ENCODE measurements around the gene TMEM187.

- TF ChIP-seq EZH2 (IDR thresholded peaks at IDR 0.05; ENCODE audit: borderline replicate concordance) (no peak), EZH2phosphoT487 (IDR thresholded peaks at IDR 0.05; ENCODE audit: low read depth, severe bottlenecking, unreplicated experiment) (no peak)
- TF ChIP-seq, protein P1, sequence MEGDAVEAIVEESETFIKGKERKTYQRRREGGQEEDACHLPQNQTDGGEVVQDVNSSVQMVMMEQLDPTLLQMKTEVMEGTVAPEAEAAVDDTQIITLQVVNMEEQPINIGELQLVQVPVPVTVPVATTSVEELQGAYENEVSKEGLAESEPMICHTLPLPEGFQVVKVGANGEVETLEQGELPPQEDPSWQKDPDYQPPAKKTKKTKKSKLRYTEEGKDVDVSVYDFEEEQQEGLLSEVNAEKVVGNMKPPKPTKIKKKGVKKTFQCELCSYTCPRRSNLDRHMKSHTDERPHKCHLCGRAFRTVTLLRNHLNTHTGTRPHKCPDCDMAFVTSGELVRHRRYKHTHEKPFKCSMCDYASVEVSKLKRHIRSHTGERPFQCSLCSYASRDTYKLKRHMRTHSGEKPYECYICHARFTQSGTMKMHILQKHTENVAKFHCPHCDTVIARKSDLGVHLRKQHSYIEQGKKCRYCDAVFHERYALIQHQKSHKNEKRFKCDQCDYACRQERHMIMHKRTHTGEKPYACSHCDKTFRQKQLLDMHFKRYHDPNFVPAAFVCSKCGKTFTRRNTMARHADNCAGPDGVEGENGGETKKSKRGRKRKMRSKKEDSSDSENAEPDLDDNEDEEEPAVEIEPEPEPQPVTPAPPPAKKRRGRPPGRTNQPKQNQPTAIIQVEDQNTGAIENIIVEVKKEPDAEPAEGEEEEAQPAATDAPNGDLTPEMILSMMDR (IDR thresholded peaks at IDR 0.05; ENCODE audit: poor library complexity): no peak
Observed at GRCh38 chrX:153948847-153949805, 23.4 kb upstream of the TMEM187 start.
